IPS-11a (cell line): ENCODE results near the gene VIT.

ENCODE experiments used
- H3K4me3 ChIP-seq: one replicate; pipeline ENCODE4 v1.5.1; 2013; ENCODE audit warnings: low read depth, low read length, control low read depth

Gene VIT

GRCh38 chr2:36754578-36754977, 58.1 kb downstream of the VIT start:
- H3K4me3 ChIP-seq: no peak overlapping the region

- H3K4me3 ChIP-seq: no peak overlapping the region
Observed at GRCh38 chr2:36756438-36756837, 59.9 kb downstream of the VIT start.

GRCh38 chr2:36762764-36763490, 66.4 kb downstream of the VIT start:
- H3K4me3 ChIP-seq: no peak overlapping the region

GRCh38 chr2:36769106-36769505, 72.6 kb downstream of the VIT start:
- no peak overlapping the region for H3K4me3 ChIP-seq

GRCh38 chr2:36770542-36771287, 74.2 kb downstream of the VIT start:
- H3K4me3 ChIP-seq: no peak overlapping the region

GRCh38 chr2:36771671-36772070, 75.2 kb downstream of the VIT start:
- H3K4me3 ChIP-seq: no peak overlapping the region

GRCh38 chr2:36773947-36774346, 77.4 kb downstream of the VIT start:
- no peak overlapping the region for H3K4me3 ChIP-seq

- no peak overlapping the region for H3K4me3 ChIP-seq
Observed at GRCh38 chr2:36775261-36775660, 78.8 kb downstream of the VIT start.

- H3K4me3 ChIP-seq: no peak overlapping the region
Observed at GRCh38 chr2:36775806-36776205, 79.3 kb downstream of the VIT start.

- H3K4me3 ChIP-seq: no peak overlapping the region
Observed at GRCh38 chr2:36777272-36777671, 80.8 kb downstream of the VIT start.

- H3K4me3 ChIP-seq: no peak overlapping the region
Observed at GRCh38 chr2:36777788-36778187, 81.3 kb downstream of the VIT start.

- H3K4me3 ChIP-seq: no peak overlapping the region
Observed at GRCh38 chr2:36779462-36779861, 83.0 kb downstream of the VIT start.

GRCh38 chr2:36780231-36780839, 83.8 kb downstream of the VIT start:
- H3K4me3 ChIP-seq: no peak overlapping the region

- H3K4me3 ChIP-seq: no peak overlapping the region
Observed at GRCh38 chr2:36781907-36782720, 85.6 kb downstream of the VIT start.

- no peak overlapping the region for H3K4me3 ChIP-seq
Observed at GRCh38 chr2:36783246-36783645, 86.7 kb downstream of the VIT start.

- H3K4me3 ChIP-seq: no peak overlapping the region
Observed at GRCh38 chr2:36785179-36785795, 88.8 kb downstream of the VIT start.

GRCh38 chr2:36789181-36789804, 92.8 kb downstream of the VIT start:
- no peak overlapping the region for H3K4me3 ChIP-seq

- no peak overlapping the region for H3K4me3 ChIP-seq
Observed at GRCh38 chr2:36792951-36793350, 96.4 kb downstream of the VIT start.

GRCh38 chr2:36797324-36798070, 101.0 kb downstream of the VIT start:
- no peak overlapping the region for H3K4me3 ChIP-seq

- no peak overlapping the region for H3K4me3 ChIP-seq
Observed at GRCh38 chr2:36798724-36799123, 102.2 kb downstream of the VIT start.
